ENCODE data around the gene EIF4B. TPM values are rescaled to one million over a fixed set of nuclear protein-coding genes. Genes with fewer than 3 reads are reported as not detected.

Gene EIF4B
- total and polyA plus RNA-seq, 2 of the 13 experiments (the other 11 are each of a cell fraction or from before 2014, with no cell fraction given) = 416 to 548 TPM

DNA sequence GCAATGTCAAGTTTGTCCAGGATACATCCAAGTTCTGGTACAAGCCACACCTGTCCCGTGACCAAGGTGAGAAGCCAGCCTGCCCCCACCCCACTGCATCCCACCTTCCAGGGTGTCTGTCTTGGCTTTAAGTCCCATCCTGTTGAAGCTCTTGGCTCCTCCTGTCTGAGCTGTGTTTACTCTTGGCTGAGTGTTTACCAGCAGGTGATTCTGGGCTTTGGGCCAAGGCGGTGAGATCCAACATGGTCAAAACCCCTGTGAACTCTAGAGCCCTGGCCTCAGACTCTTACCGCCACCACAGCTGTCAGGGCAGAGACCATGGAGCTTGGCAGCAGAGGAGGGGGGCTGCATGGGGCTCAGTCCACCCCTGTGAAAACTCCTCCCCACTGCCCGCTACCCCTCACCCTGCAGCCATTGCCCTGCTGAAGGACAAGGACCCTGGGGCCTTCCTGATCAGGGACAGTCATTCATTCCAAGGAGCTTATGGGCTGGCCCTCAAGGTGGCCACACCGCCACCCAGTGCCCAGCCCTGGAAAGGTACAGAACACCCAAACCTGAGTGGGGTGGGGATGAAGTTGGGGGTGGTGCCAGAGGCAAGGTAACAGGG, 55.3 kb downstream of the EIF4B start (continued):
- no peak for TF ChIP-seq SIX1 (CRISPR knock-in tag; IDR thresholded peaks at IDR 0.05; ENCODE audit: borderline replicate concordance)
- TF ChIP-seq, protein P1, sequence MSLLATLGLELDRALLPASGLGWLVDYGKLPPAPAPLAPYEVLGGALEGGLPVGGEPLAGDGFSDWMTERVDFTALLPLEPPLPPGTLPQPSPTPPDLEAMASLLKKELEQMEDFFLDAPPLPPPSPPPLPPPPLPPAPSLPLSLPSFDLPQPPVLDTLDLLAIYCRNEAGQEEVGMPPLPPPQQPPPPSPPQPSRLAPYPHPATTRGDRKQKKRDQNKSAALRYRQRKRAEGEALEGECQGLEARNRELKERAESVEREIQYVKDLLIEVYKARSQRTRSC (CRISPR knock-in tag; IDR thresholded peaks at IDR 0.05; ENCODE audit: low read depth) = no peak
- no peak for TF ChIP-seq CHD2 (IDR thresholded peaks at IDR 0.05; ENCODE audit: low read depth, low read length)
- TF ChIP-seq ZNF136 (CRISPR knock-in tag; IDR thresholded peaks at IDR 0.05; ENCODE audit: low read depth) = no peak
- TF ChIP-seq, protein P2, sequence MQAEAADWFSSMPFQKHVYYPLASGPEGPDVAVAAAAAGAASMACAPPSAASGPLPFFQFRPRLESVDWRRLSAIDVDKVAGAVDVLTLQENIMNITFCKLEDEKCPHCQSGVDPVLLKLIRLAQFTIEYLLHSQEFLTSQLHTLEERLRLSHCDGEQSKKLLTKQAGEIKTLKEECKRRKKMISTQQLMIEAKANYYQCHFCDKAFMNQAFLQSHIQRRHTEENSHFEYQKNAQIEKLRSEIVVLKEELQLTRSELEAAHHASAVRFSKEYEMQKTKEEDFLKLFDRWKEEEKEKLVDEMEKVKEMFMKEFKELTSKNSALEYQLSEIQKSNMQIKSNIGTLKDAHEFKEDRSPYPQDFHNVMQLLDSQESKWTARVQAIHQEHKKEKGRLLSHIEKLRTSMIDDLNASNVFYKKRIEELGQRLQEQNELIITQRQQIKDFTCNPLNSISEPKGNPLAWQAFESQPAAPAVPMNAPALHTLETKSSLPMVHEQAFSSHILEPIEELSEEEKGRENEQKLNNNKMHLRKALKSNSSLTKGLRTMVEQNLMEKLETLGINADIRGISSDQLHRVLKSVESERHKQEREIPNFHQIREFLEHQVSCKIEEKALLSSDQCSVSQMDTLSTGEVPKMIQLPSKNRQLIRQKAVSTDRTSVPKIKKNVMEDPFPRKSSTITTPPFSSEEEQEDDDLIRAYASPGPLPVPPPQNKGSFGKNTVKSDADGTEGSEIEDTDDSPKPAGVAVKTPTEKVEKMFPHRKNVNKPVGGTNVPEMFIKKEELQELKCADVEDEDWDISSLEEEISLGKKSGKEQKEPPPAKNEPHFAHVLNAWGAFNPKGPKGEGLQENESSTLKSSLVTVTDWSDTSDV (CRISPR knock-in tag; IDR thresholded peaks at IDR 0.05) = no peak
- TF ChIP-seq, protein P3, sequence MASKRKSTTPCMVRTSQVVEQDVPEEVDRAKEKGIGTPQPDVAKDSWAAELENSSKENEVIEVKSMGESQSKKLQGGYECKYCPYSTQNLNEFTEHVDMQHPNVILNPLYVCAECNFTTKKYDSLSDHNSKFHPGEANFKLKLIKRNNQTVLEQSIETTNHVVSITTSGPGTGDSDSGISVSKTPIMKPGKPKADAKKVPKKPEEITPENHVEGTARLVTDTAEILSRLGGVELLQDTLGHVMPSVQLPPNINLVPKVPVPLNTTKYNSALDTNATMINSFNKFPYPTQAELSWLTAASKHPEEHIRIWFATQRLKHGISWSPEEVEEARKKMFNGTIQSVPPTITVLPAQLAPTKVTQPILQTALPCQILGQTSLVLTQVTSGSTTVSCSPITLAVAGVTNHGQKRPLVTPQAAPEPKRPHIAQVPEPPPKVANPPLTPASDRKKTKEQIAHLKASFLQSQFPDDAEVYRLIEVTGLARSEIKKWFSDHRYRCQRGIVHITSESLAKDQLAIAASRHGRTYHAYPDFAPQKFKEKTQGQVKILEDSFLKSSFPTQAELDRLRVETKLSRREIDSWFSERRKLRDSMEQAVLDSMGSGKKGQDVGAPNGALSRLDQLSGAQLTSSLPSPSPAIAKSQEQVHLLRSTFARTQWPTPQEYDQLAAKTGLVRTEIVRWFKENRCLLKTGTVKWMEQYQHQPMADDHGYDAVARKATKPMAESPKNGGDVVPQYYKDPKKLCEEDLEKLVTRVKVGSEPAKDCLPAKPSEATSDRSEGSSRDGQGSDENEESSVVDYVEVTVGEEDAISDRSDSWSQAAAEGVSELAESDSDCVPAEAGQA (IDR thresholded peaks at IDR 0.05; ENCODE audit: low read depth) = no peak; the same call in 1 of the 2 replicates
- TF ChIP-seq, protein P3 (CRISPR knock-in tag; IDR thresholded peaks at IDR 0.05; ENCODE audit: borderline replicate concordance) = no peak
- no peak for TF ChIP-seq CREB1 (IDR thresholded peaks at IDR 0.05)
- no peak for TF ChIP-seq CREB1 (CRISPR knock-in tag; IDR thresholded peaks at IDR 0.05)
- TF ChIP-seq HCFC1 (IDR thresholded peaks at IDR 0.05; ENCODE audit: low read depth, low read length) = no peak
- TF ChIP-seq ZNF10 (CRISPR knock-in tag; IDR thresholded peaks at IDR 0.05; ENCODE audit: borderline replicate concordance, low read depth) = no peak
- TF ChIP-seq, protein P4, sequence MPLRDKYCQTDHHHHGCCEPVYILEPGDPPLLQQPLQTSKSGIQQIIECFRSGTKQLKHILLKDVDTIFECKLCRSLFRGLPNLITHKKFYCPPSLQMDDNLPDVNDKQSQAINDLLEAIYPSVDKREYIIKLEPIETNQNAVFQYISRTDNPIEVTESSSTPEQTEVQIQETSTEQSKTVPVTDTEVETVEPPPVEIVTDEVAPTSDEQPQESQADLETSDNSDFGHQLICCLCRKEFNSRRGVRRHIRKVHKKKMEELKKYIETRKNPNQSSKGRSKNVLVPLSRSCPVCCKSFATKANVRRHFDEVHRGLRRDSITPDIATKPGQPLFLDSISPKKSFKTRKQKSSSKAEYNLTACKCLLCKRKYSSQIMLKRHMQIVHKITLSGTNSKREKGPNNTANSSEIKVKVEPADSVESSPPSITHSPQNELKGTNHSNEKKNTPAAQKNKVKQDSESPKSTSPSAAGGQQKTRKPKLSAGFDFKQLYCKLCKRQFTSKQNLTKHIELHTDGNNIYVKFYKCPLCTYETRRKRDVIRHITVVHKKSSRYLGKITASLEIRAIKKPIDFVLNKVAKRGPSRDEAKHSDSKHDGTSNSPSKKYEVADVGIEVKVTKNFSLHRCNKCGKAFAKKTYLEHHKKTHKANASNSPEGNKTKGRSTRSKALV (CRISPR knock-in tag; IDR thresholded peaks at IDR 0.05) = 0 out of 2 replicates have a peak, but pooled peaks have one; percentile 22
- TF ChIP-seq ATAD3A (CRISPR knock-in tag; IDR thresholded peaks at IDR 0.05) = no peak
- no peak for TF ChIP-seq PAWR (CRISPR knock-in tag; IDR thresholded peaks at IDR 0.05; ENCODE audit: borderline replicate concordance)
- no peak for TF ChIP-seq ZNF343 (CRISPR knock-in tag; IDR thresholded peaks at IDR 0.05)
- TF ChIP-seq DR1 (CRISPR knock-in tag; IDR thresholded peaks at IDR 0.05) = no peak
- TF ChIP-seq SNAPC2 (CRISPR knock-in tag; IDR thresholded peaks at IDR 0.05) = 0 out of 2 replicates have a peak, but pooled peaks have one; percentile 34
- TF ChIP-seq ZNF605 (CRISPR knock-in tag; IDR thresholded peaks at IDR 0.05) = peak; percentile 66; the same call in 1 of the 2 replicates
- no peak for TF ChIP-seq CBFB (CRISPR knock-in tag; IDR thresholded peaks at IDR 0.05)
- no peak for TF ChIP-seq ZNF296 (CRISPR knock-in tag; conservative IDR thresholded peaks at IDR 0.05)
